GM23338 (cell line): ENCODE results near the gene RPA1. TPM values are rescaled to one million over a fixed set of nuclear protein-coding genes. Genes with fewer than 3 reads are reported as not detected.

ENCODE experiments used
- ATAC-seq: fragments of 200-7000 bp; cut with Tn5 transposase; 3 replicates; pipeline ENCODE4 v1.9.1; 2020
- DNase-seq: peaks from one replicate; pipeline ENCODE4 v3.0.0-alpha.2; 2015; ENCODE audit warnings: low spot score
- H2AFZ ChIP-seq: fragments of 200-600 bp; sonication (generic); 2 replicates; pipeline ENCODE4 v1.8.0; 2016; ENCODE audit warnings: antibody characterized with exemption, mild to moderate bottlenecking, moderate library complexity
- H3F3A ChIP-seq: fragments of 200-600 bp; sonication (generic); replicated peaks from 2 replicates; pipeline ENCODE4 v1.8.0; 2017; ENCODE audit warnings: antibody characterized with exemption, mixed run types, low read depth
- H3K27ac ChIP-seq: fragments of 200-600 bp; sonication (generic); 2 replicates; pipeline ENCODE4 v1.6.1; 2016; ENCODE audit warnings: low read depth
- H3K27me3 ChIP-seq: fragments of 200-600 bp; sonication (generic); 2 replicates; pipeline ENCODE4 v1.8.0; 2016; ENCODE audit warnings: mild to moderate bottlenecking, mixed run types, moderate library complexity; ENCODE audit not compliant: insufficient read depth
- H3K36me3 ChIP-seq: fragments of 200-600 bp; sonication (generic); 2 replicates; pipeline ENCODE4 v1.8.0; 2016; ENCODE audit warnings: mild to moderate bottlenecking; ENCODE audit not compliant: insufficient read depth
- H3K4me1 ChIP-seq: fragments of 200-600 bp; sonication (generic); 2 replicates; pipeline ENCODE4 v1.8.0; 2016; ENCODE audit warnings: mild to moderate bottlenecking, moderate library complexity; ENCODE audit not compliant: insufficient read depth
- H3K4me2 ChIP-seq: fragments of 200-600 bp; sonication (generic); 2 replicates; pipeline ENCODE4 v1.7.1; 2017; ENCODE audit warnings: mixed run types
- H3K4me3 ChIP-seq: fragments of 200-600 bp; sonication (generic); 2 replicates; pipeline ENCODE4 v1.6.1; 2016; ENCODE audit warnings: mixed run types
- H3K79me2 ChIP-seq: fragments of 200-600 bp; sonication (generic); replicated peaks from 2 replicates; pipeline ENCODE4 v1.8.0; 2017; ENCODE audit warnings: mild to moderate bottlenecking; ENCODE audit not compliant: insufficient read depth
- H3K9me2 ChIP-seq: fragments of 200-600 bp; sonication (generic); 2 replicates; pipeline ENCODE4 v1.8.0; 2017; ENCODE audit not compliant: insufficient read depth
- H4K20me1 ChIP-seq: fragments of 200-600 bp; sonication (generic); replicated peaks from 2 replicates; pipeline ENCODE4 v1.8.0; 2017; ENCODE audit warnings: mild to moderate bottlenecking; ENCODE audit not compliant: insufficient read depth
- H3K27ac Mint-ChIP-seq: 2 replicates; pipeline ENCODE4 v1.8.0; 2020; ENCODE audit warnings: inconsistent platforms, mild to moderate bottlenecking, moderate library complexity, mixed read lengths
- H3K27me3 Mint-ChIP-seq: 3 replicates; pipeline ENCODE4 v1.8.0; 2022; ENCODE audit warnings: low read depth, mild to moderate bottlenecking, moderate library complexity, mixed read lengths, inconsistent platforms; ENCODE audit not compliant: insufficient read depth, poor library complexity
- H3K36me3 Mint-ChIP-seq: 3 replicates; pipeline ENCODE4 v1.8.0; 2021; ENCODE audit warnings: low read depth, mild to moderate bottlenecking, inconsistent platforms, moderate library complexity, mixed read lengths
- H3K4me1 Mint-ChIP-seq: 3 replicates; pipeline ENCODE4 v1.8.0; 2020; ENCODE audit warnings: mild to moderate bottlenecking, inconsistent platforms, mixed read lengths
- H3K4me3 Mint-ChIP-seq: 3 replicates; pipeline ENCODE4 v1.8.0; 2021; ENCODE audit warnings: moderate library complexity, mild to moderate bottlenecking, inconsistent platforms, mixed read lengths
- H3K9me3 Mint-ChIP-seq: 3 replicates; pipeline ENCODE4 v1.8.0; 2020; ENCODE audit warnings: moderate library complexity, mild to moderate bottlenecking, inconsistent platforms, mixed read lengths
- EZH2 ChIP-seq: fragments of 200-600 bp; sonication (generic); IDR thresholded peaks from one replicate; pipeline ENCODE4 v1.8.0; 2017; ENCODE audit warnings: antibody characterized with exemption, mild to moderate bottlenecking, low read depth; ENCODE audit not compliant: unreplicated experiment
- ZNF462 ChIP-seq: fragments of 250-450 bp; sonication (Bioruptor Pico); IDR thresholded peaks from 2 replicates; pipeline ENCODE4 v1.5.0; 2020; ENCODE audit warnings: mild to moderate bottlenecking, moderate library complexity
- polyA plus RNA-seq: library from polyadenylated mRNA; unstranded; fragments of >200 nt; fragmentation: Nextera tagmentation; extraction: Ambion mirVana; gene quantifications from 2 replicates; pipeline ENCODE4 v1.2.1, GENCODE V29; 2016
- total RNA-seq: library from RNA; depleted of rRNA; stranded (reverse); fragments of >200 nt; shearing (Covaris generic); gene quantifications from 2 replicates; pipeline ENCODE4 v1.2.3, GENCODE V29; 2014

Gene RPA1
- total and polyA plus RNA-seq, 2 experiments from 2014 or later: 33.7 to 52.1 TPM

DNA sequence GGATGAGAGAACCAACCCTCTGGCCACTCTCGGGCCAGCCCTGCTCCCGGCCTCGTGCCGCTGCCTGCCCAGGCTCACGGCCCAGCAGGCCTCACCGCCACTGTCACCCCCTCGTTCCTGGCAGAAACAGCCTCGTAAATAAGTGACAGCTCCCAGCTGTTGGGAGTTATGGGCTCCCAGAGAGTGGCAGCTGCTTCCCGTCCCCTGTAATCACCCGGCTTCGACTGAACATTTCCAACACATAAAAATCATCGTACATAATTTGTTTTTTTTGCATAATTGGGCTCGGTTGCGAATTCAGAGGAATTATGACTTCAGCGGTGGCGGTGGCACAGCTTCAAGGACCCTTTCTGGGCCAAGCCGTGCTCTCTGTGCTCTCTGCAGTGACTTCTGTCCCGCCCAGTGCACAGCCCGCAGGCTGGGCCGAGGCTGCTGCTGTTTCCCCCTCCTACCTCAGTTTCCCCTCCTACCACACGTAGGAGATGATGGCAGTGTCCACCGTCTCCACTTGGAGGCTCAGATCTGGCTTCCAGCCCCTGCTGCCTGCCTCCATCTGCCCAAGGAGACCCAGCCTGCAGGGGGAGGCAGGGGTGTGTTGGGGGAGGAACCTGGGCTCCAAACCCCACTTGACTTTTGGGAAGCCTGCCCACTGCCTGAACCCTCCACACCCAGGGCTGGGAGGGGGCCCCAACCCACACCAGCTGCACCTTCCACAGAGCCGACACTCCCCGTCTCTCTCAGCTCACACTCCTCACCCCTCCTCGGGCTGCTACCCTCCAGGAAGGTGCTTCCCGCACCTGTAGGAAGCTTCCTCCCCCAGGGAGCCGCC, 110.4 kb downstream of the RPA1 start (continued):
- TF ChIP-seq ZNF462 (CRISPR knock-in tag): no peak

DNA sequence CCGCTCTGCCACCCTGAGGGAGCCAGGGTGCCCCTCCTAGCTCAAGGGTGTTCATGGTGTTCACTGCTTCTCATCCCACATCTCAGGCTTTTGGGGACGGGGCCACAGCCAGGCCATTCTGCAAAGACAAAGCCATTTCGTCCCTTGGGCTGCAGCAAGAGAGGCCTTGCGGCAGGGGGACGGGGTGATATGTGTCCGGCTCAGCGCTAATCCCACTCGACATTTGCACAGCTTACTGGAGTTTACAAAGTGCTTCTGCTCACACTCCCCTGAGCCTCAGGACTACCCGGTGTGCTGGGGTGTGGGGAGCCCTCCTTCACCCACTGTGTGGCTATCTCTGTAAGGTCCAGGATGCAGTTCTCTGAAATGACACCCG, 111.0 kb downstream of the RPA1 start:
- Mint-ChIP-seq H3K27me3 (peaks cover 6% of the 10 kb centered on the region), H3K4me3 (no peak overlapping the region), H3K36me3 (no peaks in the 10 kb centered on the region), H3K9me3 (no peaks in the 10 kb centered on the region; the same call in 2 of the 3 replicates), H3K4me1 (no peaks in the 10 kb centered on the region), H3K27ac (no peak overlapping the region)
- Histone ChIP-seq H3K27me3 (no peaks in the 10 kb centered on the region), H3K4me1 (no peaks in the 10 kb centered on the region), H3K9me2 (no peaks in the 10 kb centered on the region), H3K79me2 (no peaks in the 10 kb centered on the region), H4K20me1 (no peaks in the 10 kb centered on the region), H3F3A (no peaks in the 10 kb centered on the region), H3K27ac (no peak overlapping the region), H3K4me2 (no peak overlapping the region), H3K36me3 (no peaks in the 10 kb centered on the region), H2AFZ (no peak overlapping the region), H3K4me3 (no peak overlapping the region)
- TF ChIP-seq EZH2: no peak
- ATAC-seq: no peak
- DNase-seq: no peak
